Prostate gland (tissue), 2 donors: ENCODE results near the gene HIC2.
"Not testable (repeated sequence)": the region's sequence is repeated elsewhere in the genome, so short reads cannot be mapped to it uniquely, and the experiment has no call there.

ENCODE experiments used
- CTCF ChIP-seq, 4 experiments: fragments of 200-600 bp in 2 of 4; fragments of 450-650 bp in 2 of 4; sonication (generic) in 2 of 4; IDR thresholded peaks; 1 replicate in 3 of 4; 2 replicates in 1 of 4; pipeline ENCODE4 v1.5.1; 2016 to 2019; ENCODE audit warnings: antibody characterized with exemption in 4 of 4, mild to moderate bottlenecking in 2 of 4, moderate library complexity in 2 of 4
- POLR2AphosphoS5 ChIP-seq: sonication (generic); formaldehyde crosslinking; IDR thresholded peaks from one replicate; pipeline ENCODE4 v1.6.1; 2017; ENCODE audit warnings: antibody characterized with exemption

DNA sequence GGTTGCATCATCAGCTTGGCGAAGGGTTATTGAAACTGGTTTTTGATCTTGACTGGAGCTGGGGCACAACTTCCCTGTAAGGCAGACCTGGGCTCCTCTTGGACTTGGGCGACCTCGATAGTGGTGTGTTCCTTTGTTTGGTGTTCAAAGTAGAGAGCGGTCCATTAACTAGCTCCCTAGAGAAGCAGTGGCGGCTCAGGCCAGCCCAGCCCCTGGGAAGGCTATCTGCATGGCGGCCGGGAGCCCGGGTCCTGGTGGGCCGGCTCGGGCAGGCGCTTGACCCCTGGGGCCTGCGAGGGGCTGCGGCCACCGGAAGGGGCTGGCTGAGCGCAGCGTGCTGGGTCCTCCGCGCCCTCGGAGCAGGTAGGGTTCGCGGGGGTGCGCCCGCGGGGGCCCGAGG lies 796 bp upstream of the HIC2 start:
- TF ChIP-seq POLR2AphosphoS5; CTCF (IDR thresholded peaks at IDR 0.05): not testable (repeated sequence)
